GM10847 (cell line): Measurements from ENCODE around the gene ZNF839.

Experiments used
- POLR2A ChIP-seq: IDR thresholded peaks from 2 replicates; pipeline ENCODE4 v1.6.1; 2011; ENCODE audit not compliant: insufficient read length; ENCODE audit errors: extremely low read depth

The ZNF839 gene

GRCh38 chr14:102303664-102304063, 15.9 kb upstream of the ZNF839 start:
- no peak for TF ChIP-seq POLR2A

DNA sequence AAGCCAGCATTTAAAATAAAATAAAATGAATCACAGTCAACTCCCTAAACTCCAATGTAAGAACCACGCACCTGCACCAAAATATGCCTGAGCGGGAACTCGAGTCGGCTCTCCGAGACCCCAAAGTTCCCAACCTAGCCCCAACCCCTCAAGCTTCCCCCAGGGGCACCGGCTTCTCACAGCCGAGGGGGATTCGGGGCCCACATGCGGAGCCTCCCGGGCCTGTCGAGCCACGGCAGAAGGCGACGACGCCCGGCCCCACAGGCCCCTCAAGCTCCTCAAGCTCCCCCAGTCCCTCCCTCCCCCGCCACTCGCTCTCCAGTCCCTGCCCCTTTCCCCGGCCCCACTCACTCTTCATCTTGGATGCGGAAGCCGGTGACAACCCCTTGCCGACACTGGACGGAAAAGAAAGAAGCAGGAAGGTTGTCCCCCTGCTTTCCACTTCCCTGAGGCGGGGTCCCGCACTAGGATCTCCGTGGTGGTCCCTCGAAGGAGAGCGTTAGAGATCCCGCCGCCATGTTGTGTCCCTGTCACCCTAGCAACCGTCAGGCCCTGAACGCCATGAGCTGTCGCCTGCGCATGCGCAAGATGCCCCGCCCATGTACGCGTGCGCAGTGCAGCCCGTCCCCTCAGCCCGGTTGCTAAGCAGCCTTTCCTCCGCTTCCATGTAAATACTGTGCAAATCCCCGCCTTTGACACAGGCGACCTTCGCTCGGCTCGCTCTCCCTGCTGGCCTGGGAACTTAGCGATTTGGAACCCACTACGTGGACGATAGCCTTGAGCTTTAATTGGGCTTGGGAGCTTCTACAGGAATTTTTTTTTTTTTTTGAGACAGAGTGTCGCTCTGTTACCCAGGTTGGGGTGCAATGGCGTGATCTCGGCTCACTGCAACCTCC, 14.7 kb upstream of the ZNF839 start, which contains the start of gene MOK:
Gene MOK (minus strand): TSS at position 554 of the 896 bp plus-strand sequence. CDS start 196 bp downstream, at position 358.
- no peak for TF ChIP-seq POLR2A

DNA sequence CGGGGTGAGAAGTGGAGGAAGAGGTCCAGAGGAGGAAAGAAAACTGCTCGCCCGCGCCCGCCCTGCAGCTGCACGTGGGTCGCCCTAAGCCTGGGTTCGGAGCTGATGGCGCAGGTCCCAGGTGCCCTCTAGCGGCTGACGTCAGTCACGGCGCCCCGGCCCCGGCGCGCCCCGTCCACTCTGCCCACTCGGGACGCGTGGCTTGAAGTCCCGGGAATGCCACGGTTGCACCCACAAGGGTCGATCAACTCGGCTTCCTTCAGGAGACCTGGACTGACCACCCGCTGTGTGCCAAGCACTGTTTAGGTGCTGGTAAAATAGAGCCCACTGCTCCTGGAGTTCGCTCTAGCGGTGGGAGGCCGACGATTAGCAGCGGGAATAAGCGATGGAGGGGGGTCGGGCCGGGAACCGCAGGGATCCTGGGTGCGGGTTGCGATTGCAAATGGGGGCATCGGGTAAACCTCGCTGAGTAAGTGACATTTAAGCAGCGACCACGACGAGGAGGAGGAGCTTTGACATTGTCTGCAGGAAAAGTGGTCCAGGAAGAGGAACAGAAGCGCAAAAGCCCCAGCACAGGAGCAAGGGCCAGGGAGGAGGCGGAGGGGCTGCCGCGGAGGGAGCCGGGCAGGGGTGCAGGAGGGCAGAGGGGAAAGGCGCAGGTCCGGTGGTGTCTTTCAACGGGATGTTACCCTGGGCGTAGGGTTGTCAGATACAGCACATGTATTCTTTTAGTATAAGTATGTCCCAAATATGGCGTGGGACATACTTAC, 5.1 kb upstream of the ZNF839 start:
- TF ChIP-seq POLR2A = no peak

GRCh38 chr14:102315121-102315520, 4.4 kb upstream of the ZNF839 start:
- no peak for TF ChIP-seq POLR2A

DNA sequence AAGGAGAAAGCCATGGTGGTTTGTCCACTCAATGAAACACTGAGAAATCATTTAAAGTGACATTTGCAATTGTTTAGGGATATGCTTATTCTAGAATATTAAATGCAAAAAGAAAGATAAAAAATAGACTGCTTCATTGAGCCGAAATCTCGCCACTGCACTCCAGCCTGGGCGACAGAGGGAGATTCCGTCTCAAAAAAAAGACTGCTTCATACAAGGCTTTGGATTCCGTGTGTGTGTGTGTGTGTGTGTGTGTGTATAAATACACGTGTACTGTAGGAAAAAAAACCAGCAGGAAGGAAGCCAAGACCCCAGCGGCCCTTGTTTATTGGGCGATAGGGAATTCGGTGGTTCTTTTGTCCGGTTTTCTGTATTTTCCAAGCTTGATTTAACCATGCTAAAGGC, 3.2 kb upstream of the ZNF839 start:
- TF ChIP-seq POLR2A = no peak

DNA sequence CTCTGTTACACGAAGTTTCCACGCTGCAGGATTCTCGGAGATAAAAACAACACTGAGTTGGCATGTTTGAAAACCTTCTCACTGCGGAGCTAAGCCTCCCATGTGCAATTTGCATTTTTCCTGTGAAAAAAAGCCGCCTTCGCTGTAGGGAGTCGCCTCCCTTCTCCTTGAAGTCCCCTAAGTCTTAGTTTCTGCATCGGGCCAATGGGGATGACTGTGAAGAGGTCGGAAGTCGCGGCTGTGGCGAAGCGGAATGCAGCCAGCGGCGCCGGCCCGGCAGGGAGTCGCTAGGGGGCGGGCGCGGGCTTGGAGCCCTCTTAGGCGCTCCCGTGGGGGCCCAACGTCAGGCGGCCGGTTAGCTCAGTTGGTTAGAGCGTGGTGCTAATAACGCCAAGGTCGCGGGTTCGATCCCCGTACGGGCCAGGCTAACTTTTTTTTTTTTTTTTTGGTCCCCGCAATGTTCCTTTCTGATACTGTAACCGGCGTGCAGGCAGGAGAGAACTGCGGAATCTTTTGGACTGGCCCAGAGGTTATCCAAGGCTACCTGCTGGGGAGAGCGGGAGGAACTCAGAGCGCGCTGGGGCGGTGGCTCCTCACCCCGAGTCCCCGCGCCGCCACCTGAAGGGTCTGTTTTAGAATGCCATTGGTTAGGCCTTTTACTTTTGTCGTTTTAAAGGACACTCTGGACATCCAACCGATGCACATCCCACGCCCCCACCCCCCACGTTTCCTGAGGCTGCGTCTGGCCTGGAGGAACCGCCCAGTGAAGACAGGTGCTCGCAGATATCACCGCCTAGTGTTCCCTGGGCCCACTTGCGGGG, 2.6 kb upstream of the ZNF839 start:
- TF ChIP-seq POLR2A = no peak

DNA sequence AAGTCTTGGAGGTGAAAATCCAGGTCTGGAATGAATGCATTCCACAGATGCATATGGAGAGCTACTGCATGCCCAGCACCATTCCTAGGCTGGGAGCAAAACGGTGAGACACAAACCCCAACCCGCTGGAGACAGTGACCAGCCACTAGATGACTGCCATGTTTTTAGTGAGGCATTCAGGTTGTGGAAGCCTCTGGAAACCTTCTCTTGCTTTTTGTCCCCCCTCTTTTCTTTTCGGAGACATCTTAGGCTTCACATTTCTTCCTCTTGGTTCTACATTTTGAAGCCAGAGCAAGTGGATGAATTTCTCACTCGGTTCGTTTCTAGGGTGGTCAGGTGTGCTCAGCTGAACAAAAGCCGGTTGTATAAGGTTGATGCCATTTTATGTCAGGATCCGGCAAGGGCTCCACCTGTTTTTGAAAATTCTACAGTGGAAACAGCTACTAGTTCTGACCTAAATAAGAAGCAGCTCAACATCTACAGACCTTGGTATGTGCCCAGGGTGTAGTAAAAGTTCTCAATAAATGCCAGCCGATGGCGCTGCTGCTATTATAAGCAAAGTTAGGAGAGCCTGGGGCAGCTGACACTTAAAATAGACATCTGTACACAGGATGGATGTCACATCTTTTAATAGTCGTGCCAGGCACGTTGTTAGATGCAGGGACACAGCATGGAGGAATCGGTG, 1.8 kb upstream of the ZNF839 start:
- TF ChIP-seq POLR2A = no peak

DNA sequence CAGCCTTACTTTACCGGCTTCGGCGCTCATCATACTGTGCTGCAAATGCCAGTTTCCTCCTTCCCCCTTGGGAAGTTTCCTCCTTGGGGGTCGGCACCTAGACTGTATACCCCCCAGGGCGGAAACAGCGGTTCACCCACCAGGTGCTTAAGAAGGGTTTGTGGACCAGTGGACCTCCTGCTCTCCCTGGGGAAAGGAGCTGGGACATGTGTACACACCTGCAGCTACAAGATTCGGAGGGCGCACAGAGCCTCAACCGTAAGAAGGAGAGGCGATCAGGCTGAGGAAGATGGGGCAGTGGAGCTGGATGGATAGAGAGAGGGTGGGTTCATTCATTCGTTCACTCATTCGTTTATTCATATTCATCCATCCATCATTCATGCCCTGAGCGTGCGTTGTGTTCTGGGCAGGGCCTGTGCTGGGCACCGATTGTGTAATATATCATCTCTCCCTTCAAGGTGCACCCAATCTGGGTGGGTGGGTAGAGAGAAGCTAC, 717 bp upstream of the ZNF839 start:
- no peak for TF ChIP-seq POLR2A

- no peak for TF ChIP-seq POLR2A
Measured at GRCh38 chr14:102320033-102320660, 601 bp downstream of the ZNF839 start.

GRCh38 chr14:102320671-102321455, 1.3 kb downstream of the ZNF839 start:
- no peak for TF ChIP-seq POLR2A

DNA sequence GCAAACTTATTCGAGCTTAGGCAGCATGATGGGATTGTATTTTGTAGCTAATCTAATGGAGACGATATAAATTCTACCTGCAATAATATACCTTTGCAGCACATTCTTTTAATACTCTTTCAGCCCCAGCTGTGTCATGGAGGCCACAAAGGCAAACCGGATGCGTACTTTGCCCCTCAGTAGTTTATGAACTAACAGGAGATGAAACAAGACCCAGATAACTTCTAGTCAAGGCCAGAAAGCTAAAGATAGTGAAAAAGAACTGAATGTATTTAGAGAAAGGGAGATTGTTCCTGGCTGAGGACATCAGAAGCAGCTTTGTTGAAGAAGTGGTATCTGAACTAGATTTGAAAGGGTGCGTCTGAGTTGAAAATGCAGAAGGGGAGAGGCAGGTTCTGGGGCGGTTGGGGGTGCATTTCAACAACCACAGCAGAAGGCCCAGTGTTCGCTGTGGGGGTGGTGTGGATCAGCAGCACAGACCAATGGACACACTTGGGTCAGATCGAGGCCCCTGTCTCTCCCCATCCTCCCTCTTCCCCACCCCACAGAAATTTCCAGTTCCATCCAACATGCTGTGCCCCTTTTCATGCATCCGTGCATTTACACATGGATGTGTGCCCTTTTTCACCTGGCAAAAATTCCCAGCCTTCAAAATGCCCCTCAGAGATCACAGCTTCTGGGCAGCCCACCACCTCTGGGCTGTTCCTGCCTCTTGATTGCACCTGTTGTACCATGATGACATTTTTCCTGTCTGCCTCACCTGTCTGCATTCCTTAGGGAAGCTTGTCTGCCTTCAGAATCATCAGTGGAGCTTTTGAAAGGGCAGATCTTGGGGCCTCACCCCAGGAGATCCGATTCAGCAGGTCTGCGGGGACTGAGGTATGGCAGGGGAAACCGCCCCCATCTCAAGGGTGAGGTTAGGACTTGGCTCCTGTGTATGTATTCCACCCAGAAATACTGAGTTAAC, 2.2 kb downstream of the ZNF839 start:
- TF ChIP-seq POLR2A = no peak

DNA sequence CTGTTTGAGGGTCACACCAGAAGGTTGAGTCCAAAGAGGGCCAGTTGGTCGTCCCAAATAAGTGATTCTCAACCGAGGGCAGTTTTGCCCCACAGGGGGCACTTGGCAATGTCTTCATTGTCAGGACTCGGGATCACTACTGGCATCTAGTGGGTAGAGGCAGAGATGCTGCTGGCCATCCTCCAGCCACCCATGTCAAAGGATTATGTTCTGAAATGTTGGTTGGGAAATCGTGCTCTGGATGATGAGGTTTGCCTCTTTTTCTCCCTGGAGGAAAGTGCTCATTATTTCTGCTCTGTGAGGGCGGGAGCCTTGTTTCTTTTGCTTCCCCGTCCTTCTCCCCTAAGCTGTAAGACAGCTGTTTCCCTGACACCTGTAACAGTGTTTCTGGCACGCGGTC, 3.6 kb downstream of the ZNF839 start:
- no peak for TF ChIP-seq POLR2A
